Esophagus muscularis mucosa (tissue), 4 donors: Measurements from ENCODE around the gene ZNF485. TPM values are rescaled to one million over a fixed set of nuclear protein-coding genes. Genes with fewer than 3 reads are reported as not detected.

Experiments
- DNase-seq: peaks from one replicate; pipeline ENCODE4 v3.0.0-alpha.2; 2017; ENCODE audit errors: extremely low spot score
- H3K27ac ChIP-seq, 4 donors: fragments of 200-600 bp; sonication (generic); replicated peaks in 1 of 4; 1 replicate in 3 of 4; 2 replicates in 1 of 4; pipeline ENCODE4 v1.5.1; 2016 to 2019; ENCODE audit warnings: mild to moderate bottlenecking in 1 of 4
- H3K27me3 ChIP-seq, 4 donors: fragments of 200-600 bp; sonication (generic); one replicate each; pipeline versions ENCODE4 v1.5.1 to v1.6.0; 2016 to 2019
- H3K36me3 ChIP-seq, 4 donors: fragments of 200-600 bp; sonication (generic); one replicate each; pipeline ENCODE4 v1.5.1; 2016 to 2019
- H3K4me1 ChIP-seq, 4 donors: fragments of 200-600 bp; sonication (generic); one replicate each; pipeline ENCODE4 v1.5.1; 2016 to 2019
- H3K4me3 ChIP-seq, 4 donors: fragments of 200-600 bp; sonication (generic); 1 replicate in 2 of 4; 2 replicates in 2 of 4; pipeline ENCODE4 v1.5.1; 2016 to 2019; ENCODE audit warnings: mild to moderate bottlenecking in 4 of 4, moderate library complexity in 1 of 4
- H3K9me3 ChIP-seq, 4 donors: fragments of 200-600 bp; sonication (generic); 1 replicate in 3 of 4; 2 replicates in 1 of 4; pipeline ENCODE4 v1.5.1; 2016 to 2019
- EP300 ChIP-seq: sonication (generic); formaldehyde crosslinking; IDR thresholded peaks from one replicate; pipeline ENCODE4 v1.6.1; 2017; ENCODE audit warnings: antibody characterized with exemption
- POLR2A ChIP-seq: fragments of 450-650 bp; IDR thresholded peaks from one replicate; pipeline ENCODE4 v1.6.1; 2017; ENCODE audit warnings: antibody characterized with exemption, moderate library complexity, mild to moderate bottlenecking, low read depth
- POLR2AphosphoS5 ChIP-seq, 2 donors: sonication (generic); formaldehyde crosslinking; IDR thresholded peaks; one replicate each; pipeline ENCODE4 v1.6.1; 2017; ENCODE audit warnings: antibody characterized with exemption in 2 of 2
- WGBS: methylation state at CpG from one replicate; pipeline ENCODE4 v1.1.5; 2018; 5-methylcytosine and 5-hydroxymethylcytosine counted together
- intact Hi-C: fragments of 100-400 bp; cut with DNase I; formaldehyde crosslinking; loops from one replicate; pipeline ENCODE4 v1.15.1; 2023
- total RNA-seq, 4 donors: library from RNA; depleted of rRNA; stranded (reverse); fragments of >200 nt; gene quantifications; one replicate each; pipeline versions ENCODE4 v1.1.0 to v1.2.1, GENCODE V29; 2016
- TF ChIP-seq, protein P1 (sequence below), 3 experiments: fragments of 200-600 bp in 2 of 3; fragments of 450-650 bp in 1 of 3; sonication (generic) in 2 of 3; IDR thresholded peaks; one replicate each; pipeline ENCODE4 v1.5.1; 2017 to 2019; ENCODE audit warnings: antibody characterized with exemption in 3 of 3, mild to moderate bottlenecking in 2 of 3, moderate library complexity in 1 of 3

The ZNF485 gene
- 1 to 10 TPM; 1.9 to 2.8 (median 2.2) TPM for total RNA-seq

DNA sequence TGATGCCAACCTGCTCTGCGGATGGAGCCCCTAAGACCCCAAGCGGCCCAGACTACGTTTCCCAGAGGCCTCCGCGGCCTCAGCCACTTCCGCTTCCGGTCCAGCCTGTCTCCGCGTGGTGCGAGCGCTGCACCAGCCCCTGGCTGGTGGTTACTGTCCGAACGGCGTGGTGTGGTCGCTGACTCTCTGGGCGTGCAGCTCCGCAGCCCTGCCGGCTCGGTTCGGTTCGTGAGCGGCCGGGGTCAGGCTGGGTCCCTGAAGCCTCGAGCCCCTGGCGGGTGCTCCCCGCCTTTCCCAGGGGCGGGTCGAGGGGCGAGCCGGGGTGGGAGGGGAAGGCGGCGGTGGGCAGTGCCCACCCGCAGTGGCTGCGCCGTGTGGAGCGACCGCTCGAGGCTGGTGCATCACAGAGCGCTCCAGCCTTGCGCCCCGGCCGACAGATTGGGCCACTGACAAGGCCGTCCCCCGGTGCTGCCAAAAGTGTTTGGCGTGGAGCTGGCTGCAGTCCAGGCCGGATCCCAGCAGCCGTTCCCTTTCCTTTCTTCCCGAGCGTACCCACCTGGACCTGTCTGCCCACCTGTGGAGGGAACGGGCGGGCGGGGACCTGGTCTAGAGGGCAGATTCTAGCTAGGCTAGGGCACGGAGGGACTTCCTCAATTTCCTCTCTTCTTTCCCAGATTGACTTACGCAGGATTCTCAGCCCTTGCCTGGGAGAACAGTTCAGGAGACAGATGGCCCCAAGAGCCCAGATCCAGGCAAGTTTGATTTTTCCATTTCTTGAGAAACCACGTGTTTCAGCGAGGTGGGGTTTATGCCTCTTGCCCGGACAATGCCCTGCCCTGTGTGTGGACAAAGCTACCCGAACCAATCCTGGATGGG is at the start of gene ZNF485:
Gene ZNF485, plus strand, starts transcription at position 116 of the 876 bp plus-strand sequence. Its CDS starts 613 bp downstream, at position 729.
- intact Hi-C loops: no loop called here
- peak; percentile 92 for DNase-seq
- peaks cover 10 to 33% (median 12%) of the 10 kb centered on the region in 4 donors for H3K36me3 ChIP-seq

DNA sequence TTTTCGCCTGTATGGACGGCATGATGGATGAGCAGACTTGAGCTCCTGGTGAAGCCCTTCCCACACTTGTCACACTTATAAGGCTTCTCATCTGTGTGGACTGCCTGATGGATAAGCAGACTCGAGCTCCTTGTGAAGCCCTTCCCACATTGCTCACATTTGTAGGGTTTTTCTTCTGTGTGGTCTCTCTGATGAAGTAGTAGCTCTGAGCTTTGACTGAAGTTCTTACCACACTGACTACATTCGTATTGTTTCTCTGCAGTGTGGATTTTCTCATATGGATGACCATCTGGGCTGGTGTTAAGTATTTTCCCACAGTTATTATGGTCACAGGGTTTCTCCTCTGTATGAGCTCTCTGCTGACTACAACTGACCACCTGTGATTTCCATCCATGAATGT is 49.0 kb upstream of the ZNF485 start:
- peaks cover 0 to 61% (median 39%) of the 10 kb centered on the region in 4 donors for H3K9me3 ChIP-seq
- intact Hi-C loops: no loop called here
- H3K27me3 ChIP-seq: no peaks in the 10 kb centered on the region
- 92% methylated on average over 4 of the region's 4 CpGs for WGBS
- TF ChIP-seq POLR2A (no peak), EP300 (no peak), POLR2AphosphoS5 (IDR thresholded peaks at IDR 0.05) (no peak)
- TF ChIP-seq, protein P1, sequence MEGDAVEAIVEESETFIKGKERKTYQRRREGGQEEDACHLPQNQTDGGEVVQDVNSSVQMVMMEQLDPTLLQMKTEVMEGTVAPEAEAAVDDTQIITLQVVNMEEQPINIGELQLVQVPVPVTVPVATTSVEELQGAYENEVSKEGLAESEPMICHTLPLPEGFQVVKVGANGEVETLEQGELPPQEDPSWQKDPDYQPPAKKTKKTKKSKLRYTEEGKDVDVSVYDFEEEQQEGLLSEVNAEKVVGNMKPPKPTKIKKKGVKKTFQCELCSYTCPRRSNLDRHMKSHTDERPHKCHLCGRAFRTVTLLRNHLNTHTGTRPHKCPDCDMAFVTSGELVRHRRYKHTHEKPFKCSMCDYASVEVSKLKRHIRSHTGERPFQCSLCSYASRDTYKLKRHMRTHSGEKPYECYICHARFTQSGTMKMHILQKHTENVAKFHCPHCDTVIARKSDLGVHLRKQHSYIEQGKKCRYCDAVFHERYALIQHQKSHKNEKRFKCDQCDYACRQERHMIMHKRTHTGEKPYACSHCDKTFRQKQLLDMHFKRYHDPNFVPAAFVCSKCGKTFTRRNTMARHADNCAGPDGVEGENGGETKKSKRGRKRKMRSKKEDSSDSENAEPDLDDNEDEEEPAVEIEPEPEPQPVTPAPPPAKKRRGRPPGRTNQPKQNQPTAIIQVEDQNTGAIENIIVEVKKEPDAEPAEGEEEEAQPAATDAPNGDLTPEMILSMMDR (IDR thresholded peaks at IDR 0.05): no peak
- H3K27ac ChIP-seq: no peak overlapping the region
- H3K36me3 ChIP-seq: peaks cover 14 to 53% (median 29%) of the 10 kb centered on the region in 4 donors
- H3K4me3 ChIP-seq: no peak overlapping the region
- DNase-seq: no peak
- no peaks in the 10 kb centered on the region for H3K4me1 ChIP-seq

More for the DNA sequence above, at the start of gene ZNF485:
- no peaks in the 10 kb centered on the region for H3K27me3 ChIP-seq
- no peaks in the 10 kb centered on the region for H3K9me3 ChIP-seq
- TF ChIP-seq, protein P1 (IDR thresholded peaks at IDR 0.05): peak in 1 of 3 experiments; percentile 32
- TF ChIP-seq EP300 (no peak), POLR2AphosphoS5 (IDR thresholded peaks at IDR 0.05) (peak; percentile 62 to 75)
- peak within 1 kb of the TSS; percentile 64 to 82 (median 70) for H3K27ac ChIP-seq
- H3K4me3 ChIP-seq: peak within 1 kb of the TSS; percentile 81 to 91 (median 90)
- 3% methylated on average over 5 of the region's 58 CpGs for WGBS
- H3K4me1 ChIP-seq: peaks cover 3 to 13% (median 12%) of the 10 kb centered on the region in 4 donors

DNA sequence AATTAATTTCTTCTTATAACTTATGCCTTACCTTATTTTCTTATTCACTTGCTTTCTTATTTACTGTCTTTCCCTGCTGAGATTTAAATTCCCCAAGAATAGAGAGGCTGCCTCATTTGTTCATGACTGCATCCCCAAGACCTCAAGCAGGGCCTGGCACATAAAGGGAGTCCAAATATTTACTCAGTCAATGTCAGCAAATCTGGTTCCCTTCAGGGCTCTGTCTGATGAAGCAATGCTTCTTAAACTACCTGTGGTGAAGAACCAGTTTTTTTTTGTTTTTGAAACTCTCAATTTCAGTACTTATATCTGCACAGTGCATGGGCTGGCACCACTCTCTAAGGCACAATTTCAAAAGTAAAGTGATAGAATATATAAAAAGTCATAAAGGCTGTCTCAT is 36.6 kb upstream of the ZNF485 start:
- H3K4me3 ChIP-seq: no peak overlapping the region
- intact Hi-C loops: no loop called here
- H3K4me1 ChIP-seq: peaks cover 8 to 20% (median 12%) of the 10 kb centered on the region in 4 donors
- H3K36me3 ChIP-seq: peaks cover 8 to 43% (median 13%) of the 10 kb centered on the region in 4 donors
- TF ChIP-seq EP300 (no peak), POLR2A (no peak), POLR2AphosphoS5 (IDR thresholded peaks at IDR 0.05) (no peak)
- TF ChIP-seq, protein P1 (IDR thresholded peaks at IDR 0.05): no peak
- no peaks in the 10 kb centered on the region for H3K27me3 ChIP-seq
- DNase-seq: no peak
- no peak overlapping the region for H3K27ac ChIP-seq
- H3K9me3 ChIP-seq: no peaks in the 10 kb centered on the region

DNA sequence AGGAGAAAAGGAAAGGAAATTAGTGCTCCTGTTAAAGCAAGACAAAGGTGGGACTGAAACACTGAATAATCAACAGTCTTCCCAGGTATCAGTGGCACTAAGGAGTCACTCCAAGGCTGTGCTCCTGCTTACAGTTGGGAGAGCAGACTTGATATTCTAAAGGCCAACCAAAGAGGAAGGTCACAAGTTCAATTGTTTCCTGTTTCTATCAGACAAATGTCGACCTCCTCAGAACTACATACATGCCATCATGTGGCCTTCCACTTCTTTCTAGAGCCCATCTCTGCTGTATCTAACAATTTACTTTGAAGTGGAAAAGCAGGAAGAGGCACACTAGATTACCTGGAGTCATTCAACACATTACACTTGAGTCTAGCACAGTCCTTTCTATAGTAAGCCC is 35.3 kb upstream of the ZNF485 start:
- TF ChIP-seq POLR2AphosphoS5 (IDR thresholded peaks at IDR 0.05) (no peak), POLR2A (no peak), EP300 (no peak)
- TF ChIP-seq, protein P1 (IDR thresholded peaks at IDR 0.05): no peak
- Histone ChIP-seq H3K9me3 (no peaks in the 10 kb centered on the region), H3K4me1 (peaks cover 10 to 25% (median 16%) of the 10 kb centered on the region in 4 donors), H3K36me3 (peaks cover 3 to 34% (median 11%) of the 10 kb centered on the region in 4 donors), H3K4me3 (no peak overlapping the region), H3K27me3 (no peaks in the 10 kb centered on the region), H3K27ac (no peak overlapping the region)
- DNase-seq: peak; percentile 21
- 62% methylated on average over 1 of the region's 1 CpG for WGBS
- intact Hi-C loops: no loop called here
